K562 (cell line): Measurements from ENCODE around the gene TAF15. TPM values are rescaled to one million over a fixed set of nuclear protein-coding genes. Genes with fewer than 3 reads are reported as not detected.

Source experiments
- CREB3L1 ChIP-seq: fragments of 450-650 bp; IDR thresholded peaks from 2 replicates; pipeline ENCODE4 v1.6.1; 2014; ENCODE audit warnings: low read depth, mild to moderate bottlenecking, moderate library complexity, borderline replicate concordance
- CTCF ChIP-seq, 3 experiments: IDR thresholded peaks in 2 of 3; conservative IDR thresholded peaks in 1 of 3; 2 replicates each; pipeline ENCODE4 v1.5.1; 2011 to 2012; ENCODE audit warnings: low read length in 3 of 3, mild to moderate bottlenecking in 3 of 3, control low read depth in 2 of 3, improper control_type of control experiment in 1 of 3, inconsistent platforms in 1 of 3, low read depth in 1 of 3, mixed read lengths in 1 of 3, moderate library complexity in 1 of 3; ENCODE audit not compliant: insufficient read depth in 2 of 3
- E2F4 ChIP-seq: sonication (generic); formaldehyde crosslinking; IDR thresholded peaks from 2 replicates; pipeline ENCODE4 v1.8.0; 2022; ENCODE audit warnings: mild to moderate bottlenecking, low read depth, missing genetic modification reagents
- EZH2 ChIP-seq: IDR thresholded peaks from 2 replicates; pipeline ENCODE4 v1.6.1; 2012; ENCODE audit warnings: low read depth, mild to moderate bottlenecking, inconsistent platforms, low read length, borderline replicate concordance
- HDAC1 ChIP-seq, 2 experiments: fragments of 450-650 bp; IDR thresholded peaks; 2 replicates each; pipeline ENCODE4 v1.6.1; 2016 to 2017; ENCODE audit warnings: inconsistent platforms in 1 of 2, mild to moderate bottlenecking in 1 of 2, moderate library complexity in 1 of 2
- MEF2A ChIP-seq: IDR thresholded peaks from 2 replicates; pipeline ENCODE4 v1.6.1; 2011; ENCODE audit warnings: low read depth, mild to moderate bottlenecking, low read length, moderate library complexity; ENCODE audit not compliant: control insufficient read depth
- MTA3 ChIP-seq: fragments of 450-650 bp; formaldehyde crosslinking; IDR thresholded peaks from 2 replicates; pipeline ENCODE4 v1.6.1; 2017; ENCODE audit warnings: mild to moderate bottlenecking, borderline replicate concordance
- NCOA1 ChIP-seq: fragments of 450-650 bp; IDR thresholded peaks from 2 replicates; pipeline ENCODE4 v1.6.1; 2016; ENCODE audit warnings: low read depth
- NR1H2 ChIP-seq: sonication (generic); formaldehyde crosslinking; IDR thresholded peaks from 2 replicates; pipeline ENCODE4 v1.4.0; 2020; ENCODE audit warnings: mild to moderate bottlenecking, missing genetic modification reagents
- SMC3 ChIP-seq: conservative IDR thresholded peaks from 2 replicates; pipeline ENCODE4 v1.6.1; 2011; ENCODE audit warnings: low read depth, low read length, improper control_type of control experiment; ENCODE audit not compliant: insufficient read depth
- TCF7L2 ChIP-seq: fragments of 150-350 bp; IDR thresholded peaks from 2 replicates; pipeline ENCODE4 v1.6.1; 2016; ENCODE audit warnings: low read depth, mild to moderate bottlenecking, low read length, moderate library complexity
- ZBTB7A ChIP-seq: IDR thresholded peaks from 2 replicates; pipeline ENCODE4 v1.6.1; 2011; ENCODE audit warnings: low read depth, mild to moderate bottlenecking, low read length, moderate library complexity, borderline replicate concordance; ENCODE audit not compliant: control insufficient read depth
- ZNF384 ChIP-seq: IDR thresholded peaks from 2 replicates; pipeline ENCODE4 v1.6.1; 2012; ENCODE audit warnings: low read depth, low read length, improper control_type of control experiment
- polyA plus RNA-seq, 8 experiments: library from polyadenylated mRNA; depleted of rRNA in 4 of 8; stranded (reverse) in 5 of 8; unstranded in 3 of 8; fragments of >200 nt; fragmentation: Nextera tagmentation in 2 of 8; fragmentation: Illumina TruSeq in 1 of 8; extraction: Ambion mirVana in 2 of 8; extraction: Trizol in 1 of 8; gene quantifications; 2 replicates each; pipeline versions ENCODE4 v1.2.1 to v1.2.3, GENCODE V29; 2011 to 2014; ENCODE audit warnings: inconsistent platforms in 1 of 8, missing spikeins in 1 of 8
- total RNA-seq, 7 experiments: library from RNA; depleted of rRNA in 6 of 7; stranded (reverse); fragments of >200 nt in 6 of 7; fragmentation: Illumina TruSeq in 2 of 7; extraction: Trizol in 2 of 7; gene quantifications; 2 replicates each; pipeline versions ENCODE4 v1.2.1 to v1.2.3, GENCODE V29; 2011 to 2021; ENCODE audit warnings: low replicate concordance in 1 of 7

The TAF15 gene
- total and polyA plus RNA-seq, 9 of the 15 experiments (the other 6 are each of a cell fraction or from before 2014, with no cell fraction given) = 4.1 to 272 (median 56.8) TPM

GRCh38 chr17:35764123-35764991, 44.9 kb upstream of the TAF15 start (continued):
- TF ChIP-seq EZH2 (no peak), MTA3 (peak; percentile 80; the same call in 1 of the 2 replicates), E2F4 (0 out of 2 replicates have a peak, but pooled peaks have one; percentile 16), ZBTB7A (peak; percentile 57; the same call in 1 of the 2 replicates), HDAC1 (IDR thresholded peaks at IDR 0.05) (peak in 1 of 2 experiments; percentile 44; a peak in 1 of 4 replicates), CREB3L1 (peak; percentile 72; the same call in 1 of the 2 replicates), CTCF (IDR thresholded peaks at IDR 0.05 in 2 of 3, conservative IDR thresholded peaks at IDR 0.05 in 1 of 3; ENCODE audit: insufficient read depth in 2 of 3, low read depth in 1 of 3, low read length in 3 of 3) (peak; percentile 87 to 99 (median 97)), TCF7L2 (0 out of 2 replicates have a peak, but pooled peaks have one; percentile 30), SMC3 (peak; percentile 93), NCOA1 (no peak), ZNF384 (peak; percentile 68; the same call in 1 of the 2 replicates), NR1H2 (no peak), MEF2A (no peak)
